Measurements from ENCODE around the gene EPHA6.

DNA sequence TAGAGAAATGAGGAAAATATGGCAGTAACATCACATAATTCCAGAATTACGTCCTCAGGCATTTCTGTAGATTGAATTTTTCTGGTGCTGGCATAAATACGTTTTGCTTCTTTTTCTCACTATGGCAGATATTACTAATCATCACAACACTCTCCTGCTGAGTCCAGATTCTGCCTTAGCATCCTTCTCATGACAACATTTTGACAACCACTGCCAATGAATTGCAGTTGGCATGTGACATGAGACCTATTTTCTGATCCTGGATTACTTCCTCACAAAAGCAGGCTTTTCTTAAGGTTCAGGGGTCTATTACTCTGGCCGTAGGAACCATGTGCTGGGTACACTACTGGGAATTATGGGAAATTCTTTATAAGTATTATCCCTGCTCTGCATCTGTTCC is 927.6 kb downstream of the EPHA6 start:
- TF ChIP-seq, protein P1, sequence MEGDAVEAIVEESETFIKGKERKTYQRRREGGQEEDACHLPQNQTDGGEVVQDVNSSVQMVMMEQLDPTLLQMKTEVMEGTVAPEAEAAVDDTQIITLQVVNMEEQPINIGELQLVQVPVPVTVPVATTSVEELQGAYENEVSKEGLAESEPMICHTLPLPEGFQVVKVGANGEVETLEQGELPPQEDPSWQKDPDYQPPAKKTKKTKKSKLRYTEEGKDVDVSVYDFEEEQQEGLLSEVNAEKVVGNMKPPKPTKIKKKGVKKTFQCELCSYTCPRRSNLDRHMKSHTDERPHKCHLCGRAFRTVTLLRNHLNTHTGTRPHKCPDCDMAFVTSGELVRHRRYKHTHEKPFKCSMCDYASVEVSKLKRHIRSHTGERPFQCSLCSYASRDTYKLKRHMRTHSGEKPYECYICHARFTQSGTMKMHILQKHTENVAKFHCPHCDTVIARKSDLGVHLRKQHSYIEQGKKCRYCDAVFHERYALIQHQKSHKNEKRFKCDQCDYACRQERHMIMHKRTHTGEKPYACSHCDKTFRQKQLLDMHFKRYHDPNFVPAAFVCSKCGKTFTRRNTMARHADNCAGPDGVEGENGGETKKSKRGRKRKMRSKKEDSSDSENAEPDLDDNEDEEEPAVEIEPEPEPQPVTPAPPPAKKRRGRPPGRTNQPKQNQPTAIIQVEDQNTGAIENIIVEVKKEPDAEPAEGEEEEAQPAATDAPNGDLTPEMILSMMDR (conservative IDR thresholded peaks at IDR 0.05), result no peak
- no peak for TF ChIP-seq EZH2 (IDR thresholded peaks at IDR 0.05; ENCODE audit: low read depth)
